ENCODE data around the gene CADM2.

DNA sequence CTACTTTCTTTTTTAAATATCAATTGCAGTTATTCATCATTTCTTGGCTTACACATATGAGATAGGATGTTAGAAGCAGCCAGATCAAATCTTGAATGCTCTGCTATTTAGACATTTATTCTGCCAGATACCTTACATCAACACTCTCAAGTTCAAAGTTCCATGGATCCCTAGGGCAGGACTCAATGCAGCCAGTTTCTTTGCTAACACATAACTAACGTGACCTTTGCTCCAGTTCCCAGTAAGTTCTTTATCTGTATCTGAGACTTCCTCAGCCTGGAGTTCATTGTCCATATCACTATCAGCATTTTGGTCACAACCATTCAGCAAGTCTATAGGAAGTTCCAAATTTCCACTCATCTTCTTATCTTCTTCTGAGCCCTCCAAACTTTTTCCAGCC lies 1092.3 kb downstream of the CADM2 start:
- TF ChIP-seq, protein P1, sequence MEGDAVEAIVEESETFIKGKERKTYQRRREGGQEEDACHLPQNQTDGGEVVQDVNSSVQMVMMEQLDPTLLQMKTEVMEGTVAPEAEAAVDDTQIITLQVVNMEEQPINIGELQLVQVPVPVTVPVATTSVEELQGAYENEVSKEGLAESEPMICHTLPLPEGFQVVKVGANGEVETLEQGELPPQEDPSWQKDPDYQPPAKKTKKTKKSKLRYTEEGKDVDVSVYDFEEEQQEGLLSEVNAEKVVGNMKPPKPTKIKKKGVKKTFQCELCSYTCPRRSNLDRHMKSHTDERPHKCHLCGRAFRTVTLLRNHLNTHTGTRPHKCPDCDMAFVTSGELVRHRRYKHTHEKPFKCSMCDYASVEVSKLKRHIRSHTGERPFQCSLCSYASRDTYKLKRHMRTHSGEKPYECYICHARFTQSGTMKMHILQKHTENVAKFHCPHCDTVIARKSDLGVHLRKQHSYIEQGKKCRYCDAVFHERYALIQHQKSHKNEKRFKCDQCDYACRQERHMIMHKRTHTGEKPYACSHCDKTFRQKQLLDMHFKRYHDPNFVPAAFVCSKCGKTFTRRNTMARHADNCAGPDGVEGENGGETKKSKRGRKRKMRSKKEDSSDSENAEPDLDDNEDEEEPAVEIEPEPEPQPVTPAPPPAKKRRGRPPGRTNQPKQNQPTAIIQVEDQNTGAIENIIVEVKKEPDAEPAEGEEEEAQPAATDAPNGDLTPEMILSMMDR (conservative IDR thresholded peaks at IDR 0.05; ENCODE audit: low read depth, low read length): no peak
- TF ChIP-seq EZH2 (IDR thresholded peaks at IDR 0.05; ENCODE audit: low read length, unreplicated experiment) (no peak), EZH2phosphoT487 (IDR thresholded peaks at IDR 0.05; ENCODE audit: borderline replicate concordance, low read length) (no peak)
